ENCODE data around the gene LBX1.

LBX1 gene

GRCh38 chr10:101224910-101225823 lies 4.1 kb downstream of the LBX1 start:
- DNase-seq (ENCODE audit: low spot score) = no peak

DNA sequence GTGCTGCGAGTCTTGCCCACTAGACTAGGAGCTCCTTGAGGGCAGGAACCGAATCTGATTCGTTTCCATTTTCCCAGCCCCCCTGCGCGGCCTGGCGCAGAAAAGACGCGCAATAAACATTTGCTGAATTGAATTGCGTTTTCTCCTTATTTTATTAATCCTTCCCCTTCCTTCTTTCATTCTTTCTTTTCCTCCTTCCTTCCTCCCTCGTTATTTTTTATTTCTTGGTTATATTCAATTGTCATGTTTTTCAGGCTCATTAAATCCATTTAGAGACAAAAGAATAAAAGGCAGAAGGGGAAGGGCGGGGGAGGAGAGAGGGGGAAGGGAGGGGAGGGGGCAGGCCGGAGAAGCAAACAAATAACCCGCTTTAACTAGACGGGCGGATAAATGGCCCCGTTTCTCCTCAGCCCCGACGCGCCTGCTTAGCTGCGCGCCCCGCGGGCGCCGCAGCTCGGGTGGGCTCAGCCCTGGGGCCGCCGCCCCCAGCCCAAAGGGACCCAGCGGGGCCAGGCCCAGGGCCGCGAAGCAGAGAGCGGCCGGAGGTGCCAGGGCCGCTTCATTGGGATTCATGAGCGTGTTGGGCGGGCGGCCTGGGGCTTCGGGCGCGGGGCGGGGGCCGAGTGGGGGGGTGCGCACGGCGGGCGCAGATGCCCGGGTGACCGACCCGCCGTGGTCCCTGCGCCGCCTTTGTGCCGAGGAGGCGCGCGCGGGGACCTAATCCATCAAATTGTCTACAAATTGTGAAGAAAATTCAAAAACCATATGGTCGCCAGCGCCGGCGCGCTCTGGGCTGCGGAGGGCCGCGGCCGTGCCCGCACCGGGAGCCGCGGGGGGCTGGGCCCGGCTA lies 5.0 kb downstream of the LBX1 start:
- no peak for DNase-seq (ENCODE audit: low spot score)

DNA sequence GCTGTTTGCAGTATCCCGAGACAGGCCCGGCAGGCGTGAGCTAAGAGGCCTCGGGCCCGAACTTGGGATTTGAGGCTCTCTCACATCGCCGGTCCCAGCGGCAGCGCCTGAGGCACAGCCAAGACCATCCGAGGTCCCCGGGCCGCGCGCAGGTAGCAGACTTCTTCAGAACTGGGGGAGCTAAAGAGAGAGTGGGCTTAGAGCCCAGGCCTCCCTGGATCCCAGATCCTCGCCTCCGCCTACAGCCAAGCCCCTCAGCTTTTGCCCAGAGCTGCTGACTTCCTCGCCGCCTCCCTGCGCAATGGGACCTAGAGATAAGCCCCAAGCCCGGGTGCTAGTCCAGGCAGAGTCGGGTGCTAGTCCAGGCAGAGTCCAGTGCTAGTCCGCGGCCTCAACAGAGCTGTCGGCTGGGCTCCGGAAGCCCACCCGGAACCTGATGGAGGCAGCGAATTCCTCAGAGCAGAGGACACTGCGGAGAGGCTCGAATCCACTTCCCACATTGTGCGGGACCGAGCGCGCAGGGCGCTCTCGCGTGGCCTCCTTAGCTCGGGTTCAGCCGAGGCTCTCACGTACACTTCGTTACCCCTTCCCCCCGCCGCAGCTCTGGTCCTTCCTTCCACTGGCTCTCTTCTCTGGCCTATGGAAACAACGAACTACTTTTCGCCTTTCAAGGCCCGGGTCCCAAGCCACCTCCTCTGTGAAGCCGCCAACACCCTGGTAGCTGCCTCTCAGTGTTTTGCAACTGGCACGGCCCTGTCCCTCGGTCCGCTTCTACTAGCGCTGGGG lies 5.8 kb downstream of the LBX1 start:
- DNase-seq (ENCODE audit: low spot score) = no peak

GRCh38 chr10:101222683-101223273 lies 6.5 kb downstream of the LBX1 start:
- DNase-seq (ENCODE audit: low spot score) = no peak

- no peak for DNase-seq (ENCODE audit: low spot score)
Measured at GRCh38 chr10:101221963-101222531, 7.2 kb downstream of the LBX1 start.

GRCh38 chr10:101221549-101221948 lies 7.7 kb downstream of the LBX1 start:
- no peak for DNase-seq (ENCODE audit: low spot score)

GRCh38 chr10:101219946-101220451 lies 9.3 kb downstream of the LBX1 start:
- no peak for DNase-seq (ENCODE audit: low spot score)

- DNase-seq (ENCODE audit: low spot score) = no peak
Measured at GRCh38 chr10:101219139-101219945, 9.9 kb downstream of the LBX1 start.

DNA sequence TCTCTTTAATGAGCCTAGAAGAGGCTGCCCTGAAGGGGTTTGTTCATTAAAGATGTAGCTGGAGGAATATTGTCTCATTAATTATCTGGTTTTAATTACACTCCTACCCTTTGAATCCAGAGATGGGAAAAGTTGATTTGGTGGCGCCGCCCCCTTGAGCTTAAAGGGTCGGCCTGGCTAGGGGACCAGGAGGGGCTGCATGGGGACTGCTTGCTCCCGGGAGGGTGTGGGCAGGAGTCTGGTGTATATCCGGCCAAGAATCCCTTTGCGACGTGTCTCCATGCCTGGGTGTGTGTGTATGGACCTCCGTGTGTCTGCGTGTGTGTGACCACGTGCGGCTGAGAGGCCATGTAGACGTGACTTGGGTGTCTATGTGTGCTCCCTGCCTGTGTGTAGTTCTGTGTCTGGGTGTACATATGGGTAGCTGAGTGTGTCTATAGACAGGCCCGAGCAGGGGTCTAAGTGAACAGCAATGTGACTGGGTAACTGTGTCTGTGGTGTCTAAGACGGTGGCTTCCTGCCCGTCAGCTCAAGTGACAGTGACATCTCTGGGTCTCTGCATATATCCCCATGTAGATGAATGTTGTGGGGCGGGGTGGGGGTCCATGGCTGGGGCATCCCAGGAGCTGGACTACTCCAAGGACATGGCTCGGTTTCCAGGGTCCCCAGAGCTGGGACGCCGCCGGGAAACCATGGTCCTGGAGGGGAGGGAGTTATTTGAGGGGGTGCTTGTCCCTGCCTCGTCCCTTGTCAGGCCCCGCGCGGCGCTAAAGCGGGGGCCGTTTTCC lies 10.7 kb downstream of the LBX1 start:
- no peak for DNase-seq (ENCODE audit: low spot score)

- DNase-seq (ENCODE audit: low spot score) = peak; percentile 68
Measured at GRCh38 chr10:101217450-101218281, 11.6 kb downstream of the LBX1 start.

GRCh38 chr10:101217044-101217425 lies 12.2 kb downstream of the LBX1 start:
- DNase-seq (ENCODE audit: low spot score) = no peak

GRCh38 chr10:101216207-101217043 lies 12.8 kb downstream of the LBX1 start:
- no peak for DNase-seq (ENCODE audit: low spot score)

GRCh38 chr10:101215397-101216206 lies 13.7 kb downstream of the LBX1 start:
- DNase-seq (ENCODE audit: low spot score) = no peak

DNA sequence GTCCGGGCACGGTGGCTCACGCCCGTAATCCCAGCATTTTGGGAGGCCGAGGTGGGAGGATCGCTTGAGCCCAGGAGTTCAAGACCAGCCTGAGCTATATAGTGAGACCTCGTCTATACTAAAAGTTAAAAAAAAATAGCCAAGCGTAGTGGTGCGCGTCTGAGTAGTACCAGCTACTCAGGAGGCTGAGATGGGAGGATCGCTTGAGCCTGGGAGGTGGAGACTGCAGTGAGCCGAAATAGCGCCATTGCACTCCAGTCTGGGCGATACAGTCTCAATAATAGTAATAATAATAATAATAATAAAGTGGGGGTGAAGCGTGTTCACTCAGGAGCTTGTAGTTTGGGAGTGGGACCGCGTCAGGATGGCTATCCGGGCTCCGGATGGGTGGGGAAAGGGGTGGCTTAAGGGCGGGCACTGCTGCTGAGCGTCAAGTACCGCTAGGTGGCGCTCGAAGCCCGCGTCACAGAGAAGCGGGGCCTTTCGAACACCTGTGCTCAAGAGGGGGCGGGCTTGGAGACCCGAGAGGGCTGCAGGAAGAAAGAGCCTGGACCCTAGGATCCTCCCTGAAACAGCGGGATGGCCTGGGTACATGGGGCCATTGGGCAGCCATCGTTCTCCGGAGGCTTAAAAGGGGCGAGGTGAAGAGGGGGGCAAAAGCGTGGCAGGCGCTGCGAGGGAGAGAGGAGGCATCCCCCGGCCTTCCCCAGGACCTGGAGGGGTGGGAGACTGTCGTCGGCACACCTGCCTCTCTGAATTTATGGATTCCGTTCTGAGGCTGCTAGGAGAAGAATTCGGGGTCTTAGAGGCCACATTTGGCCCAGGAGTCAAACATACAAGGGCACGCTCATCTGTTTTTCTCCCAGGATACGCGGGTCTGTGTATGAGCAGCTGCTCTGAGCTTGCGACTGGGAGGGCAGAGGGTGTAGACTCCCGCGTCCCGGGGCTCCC lies 14.5 kb downstream of the LBX1 start:
- DNase-seq (ENCODE audit: low spot score) = no peak

- DNase-seq (ENCODE audit: low spot score) = no peak
Measured at GRCh38 chr10:101208543-101208942, 20.7 kb downstream of the LBX1 start.

DNA sequence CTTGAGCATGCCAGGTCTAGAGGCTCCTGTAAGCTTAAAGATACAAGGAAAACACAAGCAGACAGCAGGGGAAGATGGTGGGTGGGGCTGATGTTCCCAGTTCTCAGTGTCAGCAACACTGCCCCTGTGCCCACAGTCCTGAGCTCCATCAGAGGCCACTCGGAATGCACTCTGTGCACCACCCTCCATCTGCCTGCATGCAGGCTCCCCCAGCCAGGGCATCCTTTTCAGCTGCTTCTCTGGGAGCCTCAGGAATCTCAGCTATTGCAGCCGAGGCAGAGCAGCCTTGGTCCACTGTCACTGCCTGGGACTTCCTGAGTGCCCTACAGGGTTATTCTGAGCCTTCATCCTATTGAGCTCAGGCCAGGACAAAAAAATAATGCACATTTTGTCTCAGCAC lies 22.2 kb downstream of the LBX1 start:
- DNase-seq (ENCODE audit: low spot score) = no peak

Measured in hepatic stellate cell (primary cell).